Inflammatory macrophage (primary cell): ENCODE measurements around the gene UBC.
"Not testable (repeated sequence)": the region's sequence is repeated elsewhere in the genome, so short reads cannot be mapped to it uniquely, and the experiment has no call there.

Experiments used
- DNase-seq, 2 donors: peaks; one replicate each; pipeline ENCODE4 v3.0.0-alpha.2; 2020 to 2022

The UBC gene

DNA sequence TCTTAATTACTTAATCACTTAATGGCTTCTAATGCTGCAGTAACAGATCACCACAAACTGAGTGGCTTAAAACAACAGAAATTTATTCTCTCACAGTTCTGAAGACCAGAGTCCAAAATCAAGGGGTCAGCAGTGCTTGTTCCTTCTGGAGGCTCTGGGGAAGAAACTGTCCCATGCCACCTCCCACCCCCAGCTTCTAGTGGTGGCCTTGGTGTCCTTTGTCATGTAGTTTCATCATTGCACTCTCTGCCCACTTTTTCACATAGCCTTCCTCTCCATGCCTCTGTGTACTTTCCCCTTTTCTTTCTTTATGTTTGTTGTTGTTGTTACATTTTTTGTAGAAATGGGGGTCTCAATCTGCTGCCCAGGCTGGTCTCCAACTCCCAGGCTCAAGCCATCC, 16.1 kb upstream of the UBC start:
- DNase-seq: peak; percentile 61 to 83

DNA sequence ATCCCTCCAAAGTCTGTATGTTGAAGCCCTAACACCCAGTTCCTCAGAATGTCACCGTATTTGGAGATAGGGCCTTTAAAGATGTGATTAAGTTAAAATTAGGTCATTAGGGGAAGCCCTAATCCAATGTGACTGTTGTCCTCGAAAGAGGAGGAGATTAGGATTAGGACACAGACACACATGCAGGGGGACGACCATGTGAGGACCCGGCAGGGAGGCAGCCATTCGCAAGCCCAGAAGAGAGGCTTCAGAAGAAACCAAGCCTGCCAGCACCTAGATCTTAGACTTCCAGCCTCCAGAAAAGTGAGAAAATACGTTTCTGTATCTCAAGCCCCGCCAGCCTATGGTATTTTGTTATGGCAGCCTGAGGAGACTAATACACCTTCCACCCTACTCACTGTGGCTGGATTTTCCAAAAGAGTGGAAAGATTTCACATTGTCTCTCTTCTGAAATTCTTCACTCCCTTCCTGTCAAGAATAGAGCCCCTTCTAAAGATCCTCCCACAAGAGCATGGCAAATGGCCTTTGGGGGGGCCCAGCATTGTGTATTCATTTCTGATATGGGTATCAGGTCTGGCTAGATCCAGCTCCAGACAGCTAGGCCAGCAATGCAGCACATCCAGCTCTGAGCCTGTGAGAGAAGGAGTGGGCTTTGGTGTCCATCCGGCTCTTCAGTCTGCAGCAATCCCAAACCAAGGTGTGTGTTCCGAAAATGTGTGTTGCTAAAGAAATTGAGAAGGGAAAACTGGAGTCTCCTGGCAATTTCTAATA, 15.4 kb upstream of the UBC start:
- DNase-seq: no peak

DNA sequence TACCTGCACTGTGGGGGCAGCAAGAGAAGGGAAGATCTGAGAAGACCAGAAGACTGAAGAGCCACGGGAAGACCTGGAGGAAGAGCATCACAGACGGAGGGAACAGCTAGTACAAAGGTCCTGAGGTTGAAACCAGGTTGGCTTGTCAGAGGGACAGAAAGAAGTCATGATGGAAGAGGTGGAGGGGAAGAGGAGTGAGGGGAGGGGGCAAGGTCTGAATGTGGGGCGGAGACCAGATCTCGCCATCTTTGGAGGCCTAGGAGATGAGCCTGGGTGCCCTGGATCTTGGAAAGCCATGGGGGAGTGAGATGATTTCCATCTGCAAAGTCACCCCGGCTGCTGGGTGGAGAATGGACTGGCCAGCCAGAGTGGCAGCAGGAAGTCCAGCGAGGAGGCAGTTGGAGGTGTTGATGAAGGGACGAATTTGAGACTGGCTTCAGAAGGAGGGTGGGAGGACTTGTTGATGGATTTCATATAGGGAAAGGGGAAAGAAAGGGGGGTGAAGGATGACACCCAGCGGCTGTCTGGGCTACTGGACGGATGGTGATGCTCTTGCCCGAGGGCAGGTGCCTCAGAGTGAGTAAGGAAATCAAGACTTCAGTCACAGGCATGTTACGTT, 14.6 kb upstream of the UBC start:
- no peak for DNase-seq

DNA sequence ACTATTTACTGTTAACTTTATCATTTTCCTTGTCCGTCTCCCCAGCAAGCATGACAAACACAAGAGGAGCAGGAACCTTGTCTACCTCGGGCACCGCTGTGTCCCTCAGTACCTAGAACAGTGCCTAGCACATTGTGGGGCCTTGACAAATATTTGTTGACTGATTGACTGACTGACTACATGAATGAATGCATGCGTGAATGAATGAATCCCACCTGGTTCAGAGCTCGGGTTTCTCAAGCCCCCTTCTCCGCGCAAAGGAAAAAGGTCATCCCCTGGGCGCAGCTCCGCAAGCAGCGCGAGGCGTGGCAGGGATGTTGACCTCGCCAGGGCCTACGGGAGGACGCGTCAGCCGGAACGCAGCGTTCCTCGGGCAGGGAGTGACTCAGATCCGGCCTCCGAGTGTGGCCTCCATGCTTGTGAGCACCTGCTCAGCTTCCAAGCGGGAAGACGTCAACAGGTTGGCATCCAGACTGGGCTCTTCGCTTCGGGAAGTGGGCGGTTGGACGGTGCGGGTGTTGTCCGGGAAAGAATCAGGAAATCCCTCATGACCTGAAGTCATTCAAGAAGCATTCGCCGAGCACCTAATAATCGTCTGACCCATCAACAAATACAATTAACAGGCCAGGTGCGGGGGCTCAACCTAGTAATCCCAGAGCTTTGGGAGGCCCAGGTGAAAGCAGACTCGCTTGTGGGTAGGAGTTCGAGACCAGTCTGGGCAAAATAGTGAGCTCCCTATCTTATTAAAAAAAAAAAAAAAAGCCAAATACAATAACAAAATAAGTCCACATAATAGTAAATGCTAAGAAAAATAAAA, 13.9 kb upstream of the UBC start:
- DNase-seq: peak; percentile 49 to 57

DNA sequence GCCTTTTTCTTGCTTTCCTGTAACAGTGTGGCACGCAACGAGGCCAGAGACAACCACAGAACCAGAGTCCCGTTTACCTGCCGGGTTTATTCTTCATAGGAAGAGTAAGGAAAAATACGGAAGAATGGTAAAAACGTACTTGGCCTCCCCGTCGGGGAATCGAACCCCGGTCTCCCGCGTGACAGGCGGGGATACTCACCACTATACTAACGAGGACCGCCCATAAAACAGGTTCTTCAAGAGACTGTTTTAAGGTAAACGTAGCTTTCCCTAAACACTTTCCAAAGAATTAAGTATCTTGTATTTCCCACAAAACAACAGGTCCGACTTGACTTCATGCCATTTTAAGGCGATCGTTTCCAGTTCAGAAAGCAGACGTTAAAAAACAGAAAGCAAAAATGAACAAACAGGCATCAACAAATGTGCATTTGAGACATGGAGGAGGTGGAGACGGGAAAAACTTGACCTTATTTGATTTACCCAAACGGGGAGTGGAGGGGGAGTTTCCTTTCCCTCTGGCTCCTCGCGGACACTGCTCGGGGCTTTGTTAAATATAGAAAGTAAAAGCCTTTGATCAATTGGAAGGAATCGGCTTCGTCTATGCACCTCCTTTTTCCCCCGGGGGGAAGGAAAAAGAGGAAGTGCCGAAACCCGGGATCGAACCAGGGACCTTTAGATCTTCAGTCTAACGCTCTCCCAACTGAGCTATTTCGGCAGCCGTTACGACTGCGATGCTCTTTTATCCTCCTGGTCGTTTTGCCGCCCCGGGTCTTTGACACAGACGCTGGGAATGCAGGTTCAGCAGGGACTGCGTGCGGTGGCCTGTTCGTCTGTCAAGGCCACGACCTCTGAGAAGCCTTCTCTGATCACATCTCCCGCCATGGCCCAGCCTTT, 13.0 kb upstream of the UBC start:
- peak; percentile 91 to 96 for DNase-seq

DNA sequence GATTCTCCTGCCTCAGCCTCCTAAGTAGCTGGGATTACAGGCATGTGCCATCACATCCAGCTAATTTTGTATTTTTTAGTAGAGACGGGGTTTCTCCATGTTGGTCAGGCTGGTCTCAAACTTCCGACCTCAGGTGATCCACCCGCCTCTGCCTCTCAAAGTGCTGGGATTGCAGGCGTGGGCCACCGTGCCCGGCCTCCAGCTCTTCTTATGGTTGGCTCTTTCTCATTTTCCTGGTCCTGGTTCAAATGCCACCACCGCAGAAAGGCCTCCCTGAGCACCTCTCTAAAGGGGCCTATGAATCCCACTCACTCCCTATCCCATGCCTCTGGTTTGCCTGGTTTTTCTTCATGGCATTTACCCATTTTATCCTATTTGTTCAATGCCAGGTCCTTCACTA, 11.3 kb upstream of the UBC start:
- DNase-seq: not testable (repeated sequence)

DNA sequence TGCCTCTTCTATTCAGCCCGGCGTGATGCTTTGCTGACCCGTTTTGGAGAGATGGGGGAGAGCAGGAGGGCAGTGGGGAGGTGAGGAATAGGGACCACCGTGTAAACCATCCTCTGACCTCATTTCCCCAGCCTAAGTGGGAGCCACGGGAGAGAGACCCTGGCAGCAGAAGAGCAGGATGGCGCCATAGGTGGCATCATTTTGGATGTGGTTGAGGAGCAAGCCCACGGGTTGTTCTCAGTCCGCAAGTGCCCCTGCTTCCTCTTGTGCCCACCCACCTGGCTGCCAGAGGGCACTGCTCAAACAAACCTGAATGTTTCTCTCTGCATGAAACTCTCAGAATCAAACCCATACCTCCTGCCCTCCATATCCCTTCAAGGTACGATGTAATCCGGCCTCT, 10.7 kb upstream of the UBC start:
- DNase-seq: no peak

DNA sequence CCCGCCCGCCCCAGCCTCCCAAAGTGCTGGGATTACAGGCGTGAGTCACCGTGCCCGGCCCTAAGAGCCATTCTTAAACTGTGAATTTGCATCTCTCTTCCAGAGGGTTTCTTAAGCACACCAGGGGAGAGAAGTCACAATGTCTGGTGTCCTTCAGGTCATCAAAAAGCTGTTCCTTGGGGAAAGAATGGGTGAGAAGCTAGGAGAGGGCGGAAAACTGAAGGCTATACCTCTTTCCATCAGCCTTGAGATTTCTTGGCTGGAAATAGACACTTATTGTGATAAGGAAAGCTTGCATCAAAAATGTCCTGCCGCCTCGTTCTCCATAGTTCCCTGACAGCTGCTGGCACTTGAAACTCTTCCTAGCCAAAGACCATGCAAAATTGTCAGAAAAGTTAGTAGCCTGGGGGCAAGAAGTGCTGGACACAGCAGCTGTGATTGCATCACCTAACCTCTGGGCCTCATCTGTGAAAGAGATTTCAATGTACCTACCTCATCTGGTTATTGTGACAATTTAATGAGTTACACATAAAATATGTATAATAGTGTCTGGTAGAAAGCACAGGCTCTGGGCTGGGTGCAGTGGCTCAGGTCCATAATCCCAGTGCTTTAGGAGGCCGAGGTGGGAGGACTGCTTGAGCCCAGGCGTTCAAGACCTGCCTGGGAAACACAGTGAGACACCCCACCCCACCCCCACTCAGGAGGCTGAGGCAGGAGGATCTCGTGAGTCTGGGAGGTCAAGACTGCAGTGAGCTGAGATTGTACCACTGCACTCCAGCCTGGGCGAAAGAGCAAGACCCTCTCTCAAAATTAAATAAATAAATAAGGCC, 9.7 kb upstream of the UBC start:
- no peak for DNase-seq

DNA sequence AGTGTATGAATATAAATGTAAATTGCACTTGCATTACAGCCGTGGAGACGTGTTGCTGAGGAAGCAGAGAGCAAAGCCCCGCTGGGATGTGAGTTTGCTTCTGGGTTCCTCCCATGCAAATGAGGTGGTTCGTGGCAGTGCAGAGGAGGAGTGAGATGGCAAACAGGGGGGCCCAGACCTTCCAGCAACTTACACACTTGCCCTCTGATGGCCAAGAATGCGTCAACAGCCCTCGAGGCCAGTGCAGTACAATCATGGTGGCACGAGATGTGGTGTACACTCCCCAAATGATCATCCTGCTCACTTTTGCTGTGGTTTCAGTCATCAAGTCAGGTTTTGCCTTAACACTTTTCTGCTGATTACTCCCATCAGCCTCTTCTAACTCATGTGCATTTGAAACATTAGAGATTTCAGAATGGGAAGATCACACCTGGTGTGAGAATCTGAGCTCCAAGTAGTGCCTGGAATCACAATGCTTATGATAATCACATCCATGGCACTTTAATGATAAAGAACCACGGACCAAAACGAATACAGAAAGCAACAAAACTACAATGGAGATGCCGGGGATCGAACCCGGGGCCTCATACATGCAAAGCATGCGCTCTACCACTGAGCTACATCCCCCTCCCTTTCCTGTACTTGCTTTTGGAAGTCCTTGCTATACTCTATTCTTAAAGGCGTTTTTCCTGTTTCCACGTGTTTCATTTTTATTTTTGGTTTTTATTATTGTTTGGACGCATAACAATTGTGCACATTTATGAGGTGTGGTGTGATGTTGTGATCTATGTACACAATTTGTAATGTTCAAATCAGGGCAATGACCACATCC, 7.0 kb upstream of the UBC start:
- peak; percentile 79 to 84 for DNase-seq

DNA sequence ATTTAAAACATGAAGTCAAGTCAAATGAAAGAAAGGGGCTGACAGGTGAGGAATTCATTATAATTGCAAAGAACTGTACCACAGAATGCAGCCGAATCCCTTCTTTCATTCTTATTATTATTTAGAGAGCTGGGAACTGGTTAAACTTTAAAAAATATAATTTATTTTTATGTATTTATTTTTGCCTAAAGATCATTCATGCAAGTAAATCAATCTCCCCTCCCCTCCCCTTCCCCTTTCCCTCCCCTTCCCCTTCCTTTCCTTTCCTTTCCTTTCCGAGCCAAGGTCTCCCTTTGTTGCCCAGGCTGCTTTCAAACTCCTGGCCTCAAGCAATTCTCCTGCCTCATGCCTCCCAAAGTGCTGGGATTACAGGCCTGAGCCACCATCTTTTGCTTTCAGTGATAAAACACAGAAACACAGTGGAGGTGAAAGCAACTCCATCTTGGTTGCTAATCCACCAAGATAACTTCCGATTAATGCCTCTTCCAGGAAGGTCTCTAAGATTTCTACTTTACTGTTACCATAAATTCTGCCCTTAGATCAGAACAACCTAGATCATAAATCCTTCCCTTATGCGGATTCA, 6.0 kb upstream of the UBC start:
- no peak for DNase-seq

DNA sequence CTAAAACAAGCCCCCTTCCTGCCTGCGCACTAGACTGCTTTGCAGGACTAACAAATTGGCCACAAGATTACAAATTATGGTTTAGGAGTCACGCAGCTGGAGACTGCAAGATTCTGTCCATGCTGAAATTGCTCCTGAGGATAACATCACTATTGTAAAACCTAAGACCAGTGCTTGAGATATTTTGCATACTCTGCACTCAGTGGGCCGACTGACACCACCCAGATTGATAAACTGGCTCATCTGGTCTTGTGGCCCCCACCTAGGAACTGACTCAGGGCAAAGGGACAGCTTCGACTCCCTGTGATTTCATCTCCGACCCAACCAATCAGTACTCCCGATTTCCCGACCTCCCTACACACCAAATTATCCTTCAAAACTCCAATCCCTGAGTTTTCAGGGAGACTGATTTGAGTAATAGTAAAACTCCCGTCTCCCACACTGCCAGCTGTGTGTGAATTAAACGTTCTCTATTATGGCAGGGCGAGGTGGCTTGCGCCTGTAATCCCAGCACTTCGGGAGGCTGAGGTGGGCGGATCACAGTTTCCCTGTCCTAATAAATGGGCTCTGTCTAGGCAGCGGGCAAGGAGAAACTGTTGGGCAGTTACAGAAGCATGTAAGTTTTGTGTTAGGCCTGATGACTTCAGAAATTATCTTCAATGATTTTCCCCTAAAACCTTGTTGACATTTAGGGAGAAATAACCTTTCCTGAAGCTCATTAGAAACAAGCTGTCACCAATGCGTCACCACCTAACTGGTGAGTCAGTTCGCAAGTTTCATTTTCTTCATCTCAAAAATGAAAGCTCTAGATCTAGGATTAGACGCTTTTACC, 5.3 kb upstream of the UBC start:
- peak; percentile 77 for DNase-seq

DNA sequence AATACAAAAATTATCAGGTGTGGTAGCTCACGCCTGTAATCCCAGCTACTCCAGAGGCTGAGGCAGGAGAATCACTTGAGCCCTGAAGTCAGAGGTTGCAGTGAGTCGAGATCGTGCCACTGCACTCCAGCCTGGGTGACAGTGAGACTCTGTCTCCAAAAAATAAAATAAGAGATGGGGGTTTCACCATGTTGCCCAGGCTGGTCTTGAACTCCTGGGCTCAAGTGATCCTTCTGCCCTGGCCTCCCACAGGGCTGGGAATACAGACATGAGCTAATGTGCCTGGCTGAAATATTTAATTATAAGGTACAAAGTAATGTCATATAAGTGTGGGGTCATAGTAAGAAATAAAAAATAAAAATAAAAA, 4.2 kb upstream of the UBC start:
- not testable (repeated sequence) for DNase-seq

DNA sequence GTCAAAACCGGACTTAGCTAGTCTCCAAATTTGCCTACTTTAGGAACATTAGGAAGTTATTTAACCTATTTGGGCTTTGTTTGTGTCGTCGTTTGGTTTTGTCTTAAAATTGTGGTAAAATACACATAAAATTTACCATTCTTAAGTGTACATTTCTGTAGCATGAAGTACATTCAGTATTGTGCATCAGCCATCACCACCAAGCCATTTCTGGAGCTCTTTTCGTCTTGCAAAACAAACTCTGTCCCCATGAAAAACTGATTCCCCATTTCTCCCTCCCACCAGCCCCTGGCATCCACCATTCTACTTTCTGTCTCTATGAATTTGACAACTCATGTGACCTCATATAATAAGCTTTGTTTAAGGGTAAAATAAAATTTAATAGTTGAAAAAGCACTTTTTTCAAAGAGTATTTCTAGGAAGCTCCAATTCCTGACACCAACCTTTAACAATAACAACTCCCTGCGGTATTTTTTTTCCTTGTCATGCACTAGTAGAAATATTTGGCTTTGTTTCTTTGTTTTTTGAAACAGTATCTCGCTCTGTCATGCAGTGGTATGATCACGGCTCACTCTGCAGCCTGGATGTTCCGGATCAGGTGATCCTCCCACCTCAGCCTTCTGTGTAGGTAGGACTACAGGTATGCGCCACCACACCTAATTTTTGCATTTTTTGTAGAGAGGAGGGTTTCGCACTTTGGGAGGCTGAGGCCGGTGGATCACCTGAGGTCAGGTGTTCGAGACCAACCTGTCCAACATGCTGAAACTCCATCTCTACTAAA, 3.6 kb upstream of the UBC start:
- DNase-seq: peak; percentile 74 to 81

DNA sequence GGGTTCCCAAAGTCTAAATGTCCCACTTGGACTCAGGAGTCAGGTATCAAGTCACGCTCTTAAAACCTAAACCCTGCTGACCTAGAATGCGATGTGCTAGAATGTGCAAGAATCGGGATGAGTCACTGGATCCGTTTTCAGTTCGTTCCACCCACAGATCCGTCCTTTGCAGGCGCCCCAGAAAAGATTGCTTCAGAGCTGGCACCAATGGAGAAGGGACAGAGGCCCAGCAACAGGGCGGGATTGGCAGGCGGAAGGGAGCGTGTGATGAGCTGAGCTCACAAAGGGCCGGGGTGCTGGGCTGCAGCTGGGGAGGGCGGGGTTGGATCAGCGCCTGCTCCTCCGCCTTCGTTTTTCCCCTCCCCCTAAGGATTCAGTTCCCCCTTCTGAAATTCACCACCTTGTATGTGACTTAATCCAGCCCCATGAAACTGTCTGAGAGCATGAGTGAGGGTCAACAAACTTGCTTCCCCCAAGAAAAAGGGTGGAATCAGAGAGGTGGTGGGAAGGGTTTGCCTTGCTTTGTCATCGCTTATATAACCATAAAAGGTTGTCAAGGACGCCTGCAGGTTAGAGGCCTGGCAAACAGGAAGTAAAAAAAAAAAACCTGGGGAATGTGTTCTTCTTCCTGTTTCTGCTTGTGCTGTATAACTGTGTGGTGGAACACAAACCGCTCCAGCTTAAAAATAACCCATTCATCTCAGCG, 2.8 kb upstream of the UBC start:
- DNase-seq: peak; percentile 99

DNA sequence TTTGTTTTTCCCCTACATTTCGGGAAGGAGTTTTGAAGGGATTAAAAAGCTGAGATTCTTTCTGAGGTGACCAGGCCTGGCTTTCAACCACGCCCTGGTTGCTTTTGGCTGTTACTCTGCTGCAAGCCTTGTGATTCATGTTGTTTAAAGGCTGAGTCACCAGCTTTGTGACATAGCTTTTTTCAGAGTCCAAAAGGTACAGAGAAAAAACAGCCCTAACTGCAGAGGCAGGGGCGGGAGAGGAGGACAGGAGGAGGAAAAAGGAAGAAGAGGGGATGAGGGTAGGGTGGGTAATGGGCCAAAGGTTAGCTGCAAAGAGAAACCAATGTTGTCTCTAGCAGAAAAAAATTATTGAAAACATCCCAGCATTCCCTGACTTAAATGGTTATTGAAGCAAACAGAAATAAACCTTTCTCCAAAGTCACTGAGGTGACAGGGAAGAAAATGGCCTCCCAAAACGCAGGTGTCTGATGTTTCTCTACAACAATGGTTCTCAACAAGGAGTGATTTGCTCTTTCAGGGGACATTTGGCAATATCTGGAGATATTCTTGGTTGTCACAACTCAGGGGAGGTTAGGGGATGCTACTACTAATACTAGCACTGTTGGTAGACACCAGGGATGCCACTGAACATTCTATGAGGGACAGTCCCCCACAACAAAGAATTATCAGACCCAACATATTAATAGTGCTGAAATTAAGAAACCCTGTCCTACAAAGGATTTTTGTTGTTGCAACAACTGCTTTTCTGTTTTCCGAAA, 2.1 kb upstream of the UBC start:
- peak; percentile 92 to 94 for DNase-seq

DNA sequence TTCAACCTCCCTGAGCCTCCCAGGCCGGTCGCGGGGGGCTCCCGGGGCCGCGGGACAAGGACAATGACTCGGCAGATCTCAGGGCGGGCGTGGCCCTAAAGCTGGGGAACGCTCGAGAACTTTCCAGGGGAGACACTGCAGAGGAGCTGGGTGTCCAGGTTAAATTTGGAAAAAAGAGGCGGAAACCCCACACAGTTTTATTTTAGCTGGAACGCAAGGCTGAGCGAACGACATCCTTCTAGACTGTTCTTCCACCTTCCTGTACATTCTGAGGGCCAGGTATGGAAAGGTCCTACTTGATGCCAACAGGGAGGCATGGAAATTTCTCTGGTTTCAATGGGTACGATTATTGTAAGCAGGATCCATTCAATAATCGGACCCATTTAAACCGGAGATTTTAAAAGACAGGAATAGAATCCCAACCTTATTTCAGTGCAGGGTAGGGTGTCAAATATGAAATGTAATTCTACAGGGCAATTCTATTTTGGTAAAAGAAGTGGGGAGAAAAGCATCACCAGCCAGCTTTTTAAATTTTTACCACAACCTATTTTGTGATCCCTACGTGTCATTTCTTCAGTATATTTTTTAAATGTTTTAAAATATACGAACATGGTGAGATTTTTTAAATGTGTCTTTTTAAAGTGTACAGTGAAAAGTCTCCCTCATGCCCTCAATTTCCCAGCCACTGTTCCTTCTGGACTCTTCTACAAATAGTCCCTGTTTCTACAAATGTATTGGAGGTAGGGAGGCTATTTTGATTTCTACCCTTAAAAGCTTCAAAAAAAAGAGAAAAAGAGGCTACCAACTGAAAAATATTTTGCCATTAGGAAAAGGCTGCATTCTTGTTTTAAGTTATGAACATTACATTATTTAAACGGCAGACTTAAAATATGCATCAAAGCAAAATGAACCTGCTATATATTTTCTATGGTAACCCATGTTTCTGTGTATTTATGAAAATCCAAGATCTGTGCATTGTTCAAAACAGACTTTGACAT, 1.1 kb upstream of the UBC start:
- DNase-seq: peak; percentile 60 to 82
